ENCODE results near the gene NPHS2.
"Not testable (repeated sequence)": the region's sequence is repeated elsewhere in the genome, so short reads cannot be mapped to it uniquely, and the experiment has no call there.

Gene NPHS2

DNA sequence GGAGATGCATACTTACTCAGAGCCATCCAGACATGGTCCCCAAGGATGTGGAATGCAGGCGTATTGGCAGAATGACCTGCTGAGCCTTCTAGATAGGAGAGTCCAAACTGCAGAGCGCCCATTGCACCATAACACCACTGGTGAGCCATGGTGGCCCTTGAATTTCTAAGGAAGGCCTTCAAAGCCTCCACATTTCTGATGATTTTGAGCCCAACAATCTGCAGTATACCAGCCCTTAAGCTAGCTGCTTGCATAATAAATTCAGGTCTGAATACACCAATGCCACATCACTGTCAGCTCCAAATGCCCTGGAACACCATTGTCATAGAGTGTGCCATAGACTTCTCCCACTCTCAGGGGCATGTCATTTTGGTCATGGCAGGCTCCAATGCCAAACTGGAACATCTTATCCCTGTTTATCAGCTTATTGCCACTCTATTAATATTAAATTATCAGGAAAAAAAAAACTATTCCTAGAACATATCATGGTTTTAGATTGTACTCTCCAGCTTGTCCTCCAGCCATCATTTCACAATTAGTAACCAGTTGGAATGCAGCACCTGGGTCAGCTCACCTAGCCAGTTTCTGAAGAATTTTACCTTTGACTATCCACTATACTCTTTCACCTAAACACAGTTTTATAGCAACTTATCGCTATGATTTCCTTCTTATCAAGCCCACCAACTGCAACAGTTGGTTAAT is 26.9 kb downstream of the NPHS2 start:
- TF ChIP-seq, protein P1, sequence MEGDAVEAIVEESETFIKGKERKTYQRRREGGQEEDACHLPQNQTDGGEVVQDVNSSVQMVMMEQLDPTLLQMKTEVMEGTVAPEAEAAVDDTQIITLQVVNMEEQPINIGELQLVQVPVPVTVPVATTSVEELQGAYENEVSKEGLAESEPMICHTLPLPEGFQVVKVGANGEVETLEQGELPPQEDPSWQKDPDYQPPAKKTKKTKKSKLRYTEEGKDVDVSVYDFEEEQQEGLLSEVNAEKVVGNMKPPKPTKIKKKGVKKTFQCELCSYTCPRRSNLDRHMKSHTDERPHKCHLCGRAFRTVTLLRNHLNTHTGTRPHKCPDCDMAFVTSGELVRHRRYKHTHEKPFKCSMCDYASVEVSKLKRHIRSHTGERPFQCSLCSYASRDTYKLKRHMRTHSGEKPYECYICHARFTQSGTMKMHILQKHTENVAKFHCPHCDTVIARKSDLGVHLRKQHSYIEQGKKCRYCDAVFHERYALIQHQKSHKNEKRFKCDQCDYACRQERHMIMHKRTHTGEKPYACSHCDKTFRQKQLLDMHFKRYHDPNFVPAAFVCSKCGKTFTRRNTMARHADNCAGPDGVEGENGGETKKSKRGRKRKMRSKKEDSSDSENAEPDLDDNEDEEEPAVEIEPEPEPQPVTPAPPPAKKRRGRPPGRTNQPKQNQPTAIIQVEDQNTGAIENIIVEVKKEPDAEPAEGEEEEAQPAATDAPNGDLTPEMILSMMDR (conservative IDR thresholded peaks at IDR 0.05; ENCODE audit: control insufficient read depth, insufficient read depth, low read depth, low read length) = no peak
- no peak for DNase-seq (ENCODE audit: low read depth)
- no peak overlapping the region for H3K4me3 ChIP-seq (ENCODE audit: control insufficient read depth, low read depth, low read length)

DNA sequence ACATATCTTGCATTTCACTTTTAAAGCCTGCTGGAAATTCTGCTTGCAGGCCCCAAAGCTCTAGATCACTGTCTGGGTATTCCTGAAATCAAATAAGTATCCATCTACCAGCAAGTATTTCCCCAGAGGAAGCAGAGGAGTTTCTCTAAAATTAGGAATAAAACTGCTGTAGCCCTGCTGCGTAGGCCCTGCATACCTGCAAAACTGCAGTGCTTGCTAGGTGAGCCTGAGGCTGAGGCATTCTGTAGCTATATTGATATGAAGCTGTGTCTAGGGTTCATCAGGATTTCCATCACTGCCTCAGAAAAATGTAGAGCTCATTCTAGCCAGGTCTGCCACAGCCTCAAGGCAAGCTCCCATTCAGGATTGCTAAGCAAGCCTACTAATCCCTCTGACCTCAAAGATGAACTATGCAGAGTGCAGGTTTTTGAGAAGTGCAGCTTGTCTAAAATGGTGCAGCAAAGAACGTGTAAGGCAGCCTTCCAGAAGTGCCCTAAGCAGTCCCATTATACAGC is 28.7 kb downstream of the NPHS2 start:
- TF ChIP-seq, protein P1 (conservative IDR thresholded peaks at IDR 0.05; ENCODE audit: control insufficient read depth, insufficient read depth, low read depth, low read length) = no peak
- no peak overlapping the region for H3K4me3 ChIP-seq (ENCODE audit: control insufficient read depth, low read depth, low read length)
- no peak for DNase-seq (ENCODE audit: low read depth)

DNA sequence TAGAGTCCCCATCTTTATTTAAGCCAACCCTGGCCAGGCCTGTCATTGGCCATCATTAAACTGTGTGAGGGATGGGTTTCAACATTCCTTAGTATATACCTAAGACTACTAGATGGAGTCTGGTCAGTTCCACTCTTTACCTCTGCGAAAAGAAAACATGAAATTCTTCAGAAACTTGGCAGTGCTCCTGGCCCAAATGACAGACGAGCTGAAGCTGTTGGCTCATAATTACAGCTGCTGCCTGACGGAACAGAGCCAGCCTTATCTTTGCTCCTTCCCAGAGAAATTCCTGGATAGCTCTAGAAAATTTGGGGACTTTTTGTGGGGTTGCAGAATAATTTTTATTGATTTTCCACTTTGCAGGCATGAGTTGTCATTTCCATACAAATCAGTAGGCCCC is 30.4 kb downstream of the NPHS2 start:
- DNase-seq (ENCODE audit: low read depth) = no peak
- TF ChIP-seq, protein P1 (conservative IDR thresholded peaks at IDR 0.05; ENCODE audit: control insufficient read depth, insufficient read depth, low read depth, low read length) = no peak
- H3K4me3 ChIP-seq (ENCODE audit: control insufficient read depth, low read depth, low read length) = no peak overlapping the region

DNA sequence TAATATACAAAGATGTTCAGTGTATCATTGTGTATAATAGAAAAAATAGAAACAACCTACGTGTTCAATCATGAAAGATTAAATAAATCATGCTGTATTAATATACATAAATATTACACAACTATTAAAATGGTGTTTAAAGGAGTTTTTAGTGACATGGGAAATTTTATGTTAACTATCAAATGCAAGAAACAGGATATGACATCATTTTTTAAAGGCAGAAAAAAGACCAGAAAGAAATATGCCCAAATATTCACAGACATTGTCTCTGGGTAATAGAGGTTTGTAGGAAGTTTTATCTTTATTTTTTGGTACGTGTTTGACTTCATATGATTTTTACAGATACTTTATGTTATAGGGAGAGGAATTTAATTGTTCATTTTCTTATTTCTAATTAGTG is 34.0 kb downstream of the NPHS2 start:
- no peak for DNase-seq (ENCODE audit: low read depth)
- TF ChIP-seq, protein P1 (conservative IDR thresholded peaks at IDR 0.05; ENCODE audit: control insufficient read depth, insufficient read depth, low read depth, low read length) = no peak
- H3K4me3 ChIP-seq (ENCODE audit: control insufficient read depth, low read depth, low read length) = no peak overlapping the region

DNA sequence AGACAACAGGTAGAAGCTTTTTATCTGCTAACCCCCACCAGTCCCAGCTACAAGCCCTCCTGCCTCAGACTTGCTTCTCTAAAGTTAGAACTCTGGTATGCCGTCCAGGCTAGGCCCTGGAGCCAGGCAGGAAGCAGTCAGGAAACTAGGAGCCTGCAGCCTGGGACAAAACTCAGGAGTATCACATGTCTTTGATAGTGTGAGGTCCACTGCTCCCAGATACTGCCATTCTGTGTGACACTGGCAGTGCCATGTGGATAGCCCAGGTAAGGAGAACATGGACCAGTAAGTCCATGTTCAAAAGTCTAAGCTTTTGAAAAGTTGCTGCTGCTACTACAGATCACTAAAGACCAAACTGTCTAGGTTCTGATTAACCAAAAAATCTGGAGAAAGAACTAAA is 45.4 kb downstream of the NPHS2 start:
- H3K4me3 ChIP-seq (ENCODE audit: control insufficient read depth, low read depth, low read length) = no peak overlapping the region
- TF ChIP-seq, protein P1 (conservative IDR thresholded peaks at IDR 0.05; ENCODE audit: control insufficient read depth, insufficient read depth, low read depth, low read length) = no peak
- no peak for DNase-seq (ENCODE audit: low read depth)

DNA sequence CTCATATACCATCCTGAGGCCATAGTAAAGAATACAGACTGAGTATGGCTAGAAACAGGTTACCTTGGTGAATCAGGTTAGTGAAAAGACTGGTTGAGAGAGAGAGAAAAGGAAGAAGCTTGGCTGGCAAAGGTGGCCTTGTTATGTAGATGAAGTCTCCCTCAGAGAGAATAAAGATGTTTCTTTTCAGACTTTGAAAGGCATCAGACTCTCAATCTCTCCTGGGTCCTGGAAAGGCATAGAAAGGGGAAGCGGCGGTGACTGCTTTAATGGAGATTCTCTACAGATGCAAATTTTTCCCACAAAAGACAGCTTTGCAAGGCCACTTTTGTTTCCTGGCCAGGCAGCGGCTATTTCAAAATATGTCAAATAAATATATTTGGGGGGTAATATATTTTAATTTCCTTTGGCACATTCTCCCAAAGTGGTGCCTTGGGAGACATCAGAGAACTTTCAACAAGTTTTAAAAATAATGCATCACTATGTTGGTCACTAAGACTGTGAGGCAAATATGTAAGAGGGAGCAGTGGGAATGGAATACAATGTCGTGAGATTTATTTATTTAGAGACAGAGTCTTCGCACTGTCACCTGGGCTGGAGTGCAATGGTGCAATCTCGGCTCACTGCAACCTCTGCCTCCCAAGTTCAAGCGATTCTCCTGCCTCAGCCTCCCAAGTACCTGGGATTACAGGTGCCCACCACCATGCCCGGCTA is 46.1 kb downstream of the NPHS2 start:
- DNase-seq (ENCODE audit: low read depth) = no peak
- TF ChIP-seq, protein P1 (conservative IDR thresholded peaks at IDR 0.05; ENCODE audit: control insufficient read depth, insufficient read depth, low read depth, low read length) = no peak
- H3K4me3 ChIP-seq (ENCODE audit: control insufficient read depth, low read depth, low read length) = no peak overlapping the region

DNA sequence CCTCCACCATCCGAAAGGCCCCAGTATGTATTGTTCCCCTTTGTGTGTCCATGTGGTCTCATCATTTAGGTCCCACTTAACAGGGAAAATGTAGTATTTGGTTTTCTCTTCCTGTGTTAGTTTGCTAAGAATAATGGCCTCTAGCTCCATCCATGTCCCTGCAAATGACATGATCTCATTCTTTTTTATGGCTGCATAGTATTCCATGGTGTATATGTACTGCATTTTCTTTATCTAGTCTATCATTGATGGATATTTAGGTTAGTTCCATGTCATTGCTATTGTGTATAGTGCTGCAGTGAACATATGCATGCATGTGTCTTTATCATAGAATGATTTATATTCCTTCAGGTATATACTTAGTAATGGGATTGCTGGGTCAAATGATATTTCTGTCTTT is 57.2 kb downstream of the NPHS2 start:
- DNase-seq (ENCODE audit: low read depth); H3K4me3 ChIP-seq (ENCODE audit: control insufficient read depth, low read depth, low read length): not testable (repeated sequence)
